ENCODE measurements around the gene IGFL1. TPM values are rescaled to one million over a fixed set of nuclear protein-coding genes. Genes with fewer than 3 reads are reported as not detected.
"Not testable (repeated sequence)": the region's sequence is repeated elsewhere in the genome, so short reads cannot be mapped to it uniquely, and the experiment has no call there.

The IGFL1 gene
- total and polyA plus RNA-seq, 9 donors: not detected

DNA sequence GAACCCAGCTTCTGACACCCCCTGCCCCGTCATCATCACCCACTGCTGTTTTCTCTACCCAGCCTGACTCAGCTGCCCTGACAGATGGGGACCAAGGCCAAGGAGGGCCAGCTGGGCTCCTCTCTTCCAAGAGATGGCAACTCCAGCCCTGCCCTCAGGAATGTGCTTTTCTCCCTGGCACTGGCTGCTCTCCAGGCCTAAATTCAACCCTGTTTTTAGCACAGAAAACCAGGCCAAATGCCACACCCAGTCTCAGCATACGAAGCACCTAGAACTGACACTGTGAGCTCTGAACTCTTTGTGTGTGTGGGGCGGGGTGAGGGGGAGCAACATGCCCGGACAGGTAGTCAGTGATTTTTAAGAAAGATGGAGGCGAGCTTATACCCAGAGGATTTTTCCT lies 23.4 kb upstream of the IGFL1 start:
- no peak overlapping the region for H3K4me3 ChIP-seq
- H3K27me3 ChIP-seq: no peaks in the 10 kb centered on the region
- H3K36me3 ChIP-seq: no peaks in the 10 kb centered on the region
- no peak for DNase-seq
- H3K27ac ChIP-seq: no peak overlapping the region
- H3K9me3 ChIP-seq: no peaks in the 10 kb centered on the region
- 71 to 79% (median 72%) methylated on average over 5 of the region's 5 CpGs for WGBS, 3 donors
- no peak for TF ChIP-seq POLR2A (IDR thresholded peaks at IDR 0.05)
- TF ChIP-seq CTCF (IDR thresholded peaks at IDR 0.05): no peak
- TF ChIP-seq EP300 (IDR thresholded peaks at IDR 0.05): no peak
- no peaks in the 10 kb centered on the region for H3K4me1 ChIP-seq (ENCODE audit: insufficient read depth)
- intact Hi-C loops (cut with DNase I): no loop called here

DNA sequence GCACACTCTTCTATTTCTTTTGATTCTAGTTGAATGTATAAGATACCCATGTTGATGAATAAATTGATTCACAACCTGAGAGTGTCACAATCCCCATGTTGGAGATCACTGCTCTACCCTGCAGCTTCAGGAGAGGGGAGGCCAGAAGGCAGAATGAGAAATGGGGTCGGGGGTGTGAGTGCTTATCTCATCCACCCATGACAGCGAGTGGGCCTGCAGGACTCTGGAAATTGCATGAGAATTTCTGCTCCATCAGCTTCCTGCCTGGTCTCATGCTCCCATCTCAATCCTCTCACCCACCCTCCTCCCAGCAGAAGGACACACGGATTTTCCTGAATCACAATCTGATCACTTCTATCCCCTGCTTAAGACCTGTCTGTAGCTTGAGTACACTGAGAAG lies 22.9 kb upstream of the IGFL1 start:
- Histone ChIP-seq H3K27me3 (no peaks in the 10 kb centered on the region), H3K27ac (no peak overlapping the region), H3K9me3 (no peaks in the 10 kb centered on the region), H3K36me3 (no peaks in the 10 kb centered on the region), H3K4me3 (no peak overlapping the region), H3K4me1 (ENCODE audit: insufficient read depth) (no peaks in the 10 kb centered on the region)
- DNase-seq: no peak
- intact Hi-C loops (cut with DNase I): no loop called here
- WGBS, 3 donors: 72 to 78% (median 72%) methylated on average over 3 of the region's 3 CpGs
- TF ChIP-seq EP300 (IDR thresholded peaks at IDR 0.05): no peak
- no peak for TF ChIP-seq CTCF (IDR thresholded peaks at IDR 0.05)
- TF ChIP-seq POLR2A (IDR thresholded peaks at IDR 0.05): no peak

GRCh38 chr19:46207858-46208257 lies 21.7 kb upstream of the IGFL1 start:
- H3K4me3 ChIP-seq; H3K27me3 ChIP-seq; H3K4me1 ChIP-seq (ENCODE audit: insufficient read depth); intact Hi-C loops (cut with DNase I); H3K36me3 ChIP-seq; H3K9me3 ChIP-seq; H3K27ac ChIP-seq; DNase-seq: not testable (repeated sequence)
- 73 to 88% (median 77%) methylated on average over 6 to 8 of the region's 8 CpGs for WGBS, 3 donors

- Histone ChIP-seq H3K4me3 (no peak overlapping the region), H3K27ac (no peak overlapping the region), H3K9me3 (no peaks in the 10 kb centered on the region), H3K27me3 (no peaks in the 10 kb centered on the region), H3K36me3 (no peaks in the 10 kb centered on the region), H3K4me1 (ENCODE audit: insufficient read depth) (no peaks in the 10 kb centered on the region)
- WGBS, 3 donors: 57 to 70% (median 67%) methylated on average over 3 of the region's 3 CpGs
- no peak for TF ChIP-seq CTCF (IDR thresholded peaks at IDR 0.05)
- TF ChIP-seq EP300 (IDR thresholded peaks at IDR 0.05): no peak
- no peak for TF ChIP-seq POLR2A (IDR thresholded peaks at IDR 0.05)
- no peak for DNase-seq
- intact Hi-C loops (cut with DNase I): no loop called here
Measured at GRCh38 chr19:46209051-46209450, 20.5 kb upstream of the IGFL1 start.

GRCh38 chr19:46209472-46209871 lies 20.1 kb upstream of the IGFL1 start:
- intact Hi-C loops (cut with DNase I): no loop called here
- H3K9me3 ChIP-seq: no peaks in the 10 kb centered on the region
- no peak for DNase-seq
- no peaks in the 10 kb centered on the region for H3K4me1 ChIP-seq (ENCODE audit: insufficient read depth)
- 77 to 85% (median 85%) methylated on average over 1 of the region's 1 CpG for WGBS, 3 donors
- H3K27ac ChIP-seq: no peak overlapping the region
- no peaks in the 10 kb centered on the region for H3K27me3 ChIP-seq
- TF ChIP-seq CTCF (IDR thresholded peaks at IDR 0.05): no peak
- no peak for TF ChIP-seq POLR2A (IDR thresholded peaks at IDR 0.05)
- no peak for TF ChIP-seq EP300 (IDR thresholded peaks at IDR 0.05)
- H3K36me3 ChIP-seq: no peaks in the 10 kb centered on the region
- no peak overlapping the region for H3K4me3 ChIP-seq
